GM20431 (cell line): ENCODE data around the gene FGA.

Experiments
- in situ Hi-C: fragments of 300-500 bp; cut with MseI, MboI; formaldehyde crosslinking; loops from one replicate; pipeline ENCODE4 v1.15.0; 2020; ENCODE audit warnings: low sequenced_read_pairs; ENCODE audit not compliant: unreplicated experiment

The FGA gene

DNA sequence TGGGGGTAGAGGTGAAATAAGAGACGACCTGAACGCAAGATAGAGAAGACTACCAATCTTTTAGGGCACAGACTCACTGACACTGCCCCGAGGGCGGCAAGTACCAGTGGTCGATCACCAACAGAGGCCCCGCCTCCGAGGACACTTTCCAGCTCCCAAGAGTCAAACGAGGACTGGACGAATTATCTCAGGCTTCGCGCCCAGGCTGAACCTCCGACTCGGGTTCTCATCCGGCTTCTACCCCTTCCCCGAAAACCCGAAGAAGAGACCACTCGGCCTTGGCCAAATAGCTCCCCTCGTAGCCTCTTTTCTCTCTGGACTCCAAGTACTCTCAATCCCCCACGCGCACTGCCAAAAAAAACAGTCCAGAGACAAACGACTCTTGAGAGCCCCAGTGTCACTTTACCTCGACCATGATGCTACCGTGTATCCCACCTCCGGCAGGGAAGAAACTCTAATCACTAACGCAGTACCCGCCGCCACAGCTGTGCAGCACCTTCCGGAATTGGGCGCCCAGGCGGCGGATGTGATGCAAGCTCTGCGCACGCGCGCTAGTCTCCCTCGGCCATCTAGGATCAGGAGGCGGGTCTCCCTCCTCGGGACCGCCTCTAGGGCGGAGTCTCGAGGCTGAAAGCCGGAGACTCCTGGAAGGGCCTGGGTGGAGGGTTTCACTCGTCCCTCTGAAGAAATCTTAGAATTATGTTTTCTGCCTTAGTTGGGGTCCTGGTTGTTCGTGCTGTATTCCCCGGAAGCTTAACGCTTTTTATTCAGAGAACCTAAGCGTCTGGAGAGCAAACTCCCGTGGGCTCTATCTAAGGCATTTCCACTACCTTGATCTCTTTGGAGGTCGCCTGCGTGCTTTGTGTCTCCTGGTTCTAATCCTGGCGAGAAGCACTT, 40.4 kb downstream of the FGA start, which contains the start of gene PLRG1:
PLRG1 (minus strand) TSS at position 507 of the 897 bp plus-strand sequence; CDS start at position 415, 92 bp downstream.
- in situ Hi-C loops = loop anchor here (10.0 kb wide), 1 partner anchor 65 kb away; the partner anchor contains the start of gene FGG

GRCh38 chr4:154545689-154546088, 44.9 kb downstream of the FGA start:
- in situ Hi-C loops = no loop called here

DNA sequence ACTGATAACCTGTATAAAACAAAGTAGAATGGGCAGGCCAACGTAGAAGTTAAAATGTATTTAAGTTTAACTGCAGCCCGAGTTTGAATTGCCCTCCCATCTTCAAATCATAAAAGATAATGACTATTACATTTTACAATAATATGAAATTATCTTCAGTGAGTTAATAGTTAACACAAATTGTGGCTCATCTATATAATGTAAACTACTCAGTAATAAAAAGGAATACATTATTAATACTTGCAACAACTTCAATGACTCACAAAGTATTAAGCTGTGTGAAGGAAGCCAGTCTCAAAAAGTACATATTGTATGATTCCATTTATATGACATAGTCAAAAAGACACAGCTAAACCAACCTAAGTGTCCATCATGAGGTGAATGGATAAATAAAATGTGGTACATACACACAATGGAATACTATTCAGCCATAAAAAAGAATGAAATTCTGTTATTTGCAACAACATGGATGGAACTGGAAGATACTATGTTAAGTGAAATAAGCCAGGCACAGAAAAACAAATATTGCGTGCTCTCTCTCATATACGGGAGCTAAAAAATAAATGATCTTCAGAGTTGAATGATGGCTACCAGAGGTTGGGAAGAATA, 48.2 kb downstream of the FGA start:
- in situ Hi-C loops = no loop called here
